ENCODE results near the gene TNFRSF12A. TPM values are rescaled to one million over a fixed set of nuclear protein-coding genes. Genes with fewer than 3 reads are reported as not detected.

The TNFRSF12A gene
- total RNA-seq, 2 donors from 2014 or later, result 37.8 to 43.5 TPM

DNA sequence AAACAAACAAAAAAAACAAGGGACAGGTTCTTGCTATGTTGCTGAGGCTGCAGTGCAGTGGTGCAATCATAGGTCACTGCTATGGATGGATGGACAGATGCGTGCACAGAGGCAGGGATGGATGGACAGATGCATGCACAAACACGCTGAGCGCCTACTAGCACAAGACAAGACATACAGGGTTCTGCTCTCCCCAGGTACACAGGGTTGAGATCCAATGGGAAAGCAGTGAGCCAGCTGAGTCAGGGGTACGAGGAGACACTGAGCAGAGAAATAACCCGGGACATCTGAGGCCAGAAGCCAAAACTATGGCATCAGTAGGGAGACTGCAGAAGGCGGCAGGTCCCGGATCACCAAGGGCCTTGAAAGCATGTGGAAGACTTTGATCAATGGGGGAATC, 51.5 kb downstream of the TNFRSF12A start:
- H3K36me3 ChIP-seq (ENCODE audit: control insufficient read depth, insufficient read depth, low read length), result no peaks in the 10 kb centered on the region
- Mint-ChIP-seq H3K27ac (no peak overlapping the region), H3K36me3 (ENCODE audit: low read depth) (no peaks in the 10 kb centered on the region), H3K4me3 (no peak overlapping the region), H3K4me1 (peaks cover 9% of the 10 kb centered on the region), H3K9me3 (no peaks in the 10 kb centered on the region), H3K27me3 (ENCODE audit: insufficient read depth) (no peaks in the 10 kb centered on the region)
- H3K4me1 ChIP-seq (ENCODE audit: control insufficient read depth, insufficient read depth, low read length), result no peaks in the 10 kb centered on the region
- H3K27ac ChIP-seq (ENCODE audit: low read depth, low read length), result no peak overlapping the region
- DNase-seq, result no peak
- WGBS, 2 experiments (ENCODE audit: insufficient coverage in 1 of 2, insufficient read length in 1 of 2), result 88 to 95% methylated on average over 7 of the region's 7 CpGs
- H3K27me3 ChIP-seq (ENCODE audit: control insufficient read depth, insufficient read depth, low read length, poor library complexity, severe bottlenecking), result no peaks in the 10 kb centered on the region
- H3K9me3 ChIP-seq (ENCODE audit: control insufficient read depth, low read length), result no peaks in the 10 kb centered on the region
- TF ChIP-seq, protein P1, sequence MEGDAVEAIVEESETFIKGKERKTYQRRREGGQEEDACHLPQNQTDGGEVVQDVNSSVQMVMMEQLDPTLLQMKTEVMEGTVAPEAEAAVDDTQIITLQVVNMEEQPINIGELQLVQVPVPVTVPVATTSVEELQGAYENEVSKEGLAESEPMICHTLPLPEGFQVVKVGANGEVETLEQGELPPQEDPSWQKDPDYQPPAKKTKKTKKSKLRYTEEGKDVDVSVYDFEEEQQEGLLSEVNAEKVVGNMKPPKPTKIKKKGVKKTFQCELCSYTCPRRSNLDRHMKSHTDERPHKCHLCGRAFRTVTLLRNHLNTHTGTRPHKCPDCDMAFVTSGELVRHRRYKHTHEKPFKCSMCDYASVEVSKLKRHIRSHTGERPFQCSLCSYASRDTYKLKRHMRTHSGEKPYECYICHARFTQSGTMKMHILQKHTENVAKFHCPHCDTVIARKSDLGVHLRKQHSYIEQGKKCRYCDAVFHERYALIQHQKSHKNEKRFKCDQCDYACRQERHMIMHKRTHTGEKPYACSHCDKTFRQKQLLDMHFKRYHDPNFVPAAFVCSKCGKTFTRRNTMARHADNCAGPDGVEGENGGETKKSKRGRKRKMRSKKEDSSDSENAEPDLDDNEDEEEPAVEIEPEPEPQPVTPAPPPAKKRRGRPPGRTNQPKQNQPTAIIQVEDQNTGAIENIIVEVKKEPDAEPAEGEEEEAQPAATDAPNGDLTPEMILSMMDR (conservative IDR thresholded peaks at IDR 0.05), result no peak
- no peak overlapping the region for H3K4me3 ChIP-seq (ENCODE audit: low read length)
- H3K9ac ChIP-seq (ENCODE audit: extremely low read depth, low read length, poor library complexity, severe bottlenecking), result no peak overlapping the region

Other genes with a start within 250 kb of the TNFRSF12A start
- 100 to 1,000 TPM; 264 to 272 TPM for gene ELOB, start 243.1 kb upstream of the TNFRSF12A start, total RNA-seq
- under 1 TPM in 1 of 2 donors, not detected in 1; 0.35 TPM for gene PRSS33, start 232.8 kb upstream of the TNFRSF12A start, total RNA-seq
- not detected for gene PRSS41, start 221.9 kb upstream of the TNFRSF12A start, total RNA-seq
- not detected for gene PRSS21, start 203.1 kb upstream of the TNFRSF12A start, total RNA-seq
- not detected for gene ZG16B, start 190.1 kb upstream of the TNFRSF12A start, total RNA-seq
- gene PRSS22, start 162.2 kb upstream of the TNFRSF12A start, total RNA-seq, result 1 to 10 TPM; 5.0 to 6.2 TPM
- gene FLYWCH2, start 137.2 kb upstream of the TNFRSF12A start, total RNA-seq, result 10 to 100 TPM; 30.9 to 35.5 TPM
- gene FLYWCH1, start 108.4 kb upstream of the TNFRSF12A start, total RNA-seq, result 10 to 100 TPM; 20.5 to 33.6 TPM
- 1 to 10 TPM; 5.0 to 8.4 TPM for gene KREMEN2, start 56.1 kb upstream of the TNFRSF12A start, total RNA-seq
- gene PAQR4, start 51.0 kb upstream of the TNFRSF12A start, total RNA-seq, result 10 to 100 TPM; 30.5 to 32.0 TPM
- 100 to 1,000 TPM in 1 of 2 donors, 10 to 100 TPM in 1; 88.5 to 101 TPM for gene PKMYT1, start 39.9 kb upstream of the TNFRSF12A start, total RNA-seq
- under 1 TPM in 1 of 2 donors, not detected in 1; 0.18 TPM for gene CLDN9, start 7.4 kb upstream of the TNFRSF12A start, total RNA-seq
- gene CLDN6, start 2.2 kb upstream of the TNFRSF12A start, total RNA-seq, result 100 to 1,000 TPM; 404 to 572 TPM
- 10 to 100 TPM; 49.8 to 59.1 TPM for gene HCFC1R1, start 3.6 kb downstream of the TNFRSF12A start, total RNA-seq
- gene THOC6, start 3.7 kb downstream of the TNFRSF12A start, total RNA-seq, result 10 to 100 TPM; 45.8 to 52.4 TPM
- gene BICDL2, start 16.6 kb downstream of the TNFRSF12A start, total RNA-seq, result 1 to 10 TPM; 4.7 to 8.2 TPM
- gene MMP25, start 26.2 kb downstream of the TNFRSF12A start, total RNA-seq, result 1 to 10 TPM; 4.5 to 6.1 TPM
- 1 to 10 TPM; 2.0 to 4.0 TPM for gene IL32, start 45.3 kb downstream of the TNFRSF12A start, total RNA-seq
- gene ZSCAN10, start 78.9 kb downstream of the TNFRSF12A start, total RNA-seq, result 10 to 100 TPM; 36.6 to 70.0 TPM
- gene ZNF205, start 92.2 kb downstream of the TNFRSF12A start, total RNA-seq, result 10 to 100 TPM; 15.4 to 18.3 TPM
- gene ZNF213, start 114.7 kb downstream of the TNFRSF12A start, total RNA-seq, result 1 to 10 TPM; 5.1 to 6.3 TPM
- under 1 TPM in 1 of 2 donors, not detected in 1; 0.29 TPM for gene OR1F1, start 167.8 kb downstream of the TNFRSF12A start, total RNA-seq
- 10 to 100 TPM; 11.2 TPM for gene ZNF200, start 214.8 kb downstream of the TNFRSF12A start, total RNA-seq
- gene MEFV, start 236.3 kb downstream of the TNFRSF12A start, total RNA-seq, result not detected